GM18520 (cell line): ENCODE measurements around the gene LRRC49.

Experiments
- ATAC-seq: cut with Tn5 transposase; IDR thresholded peaks from one replicate; pipeline ENCODE4 v1.9.1; 2021; ENCODE audit not compliant: unreplicated experiment

The LRRC49 gene

DNA sequence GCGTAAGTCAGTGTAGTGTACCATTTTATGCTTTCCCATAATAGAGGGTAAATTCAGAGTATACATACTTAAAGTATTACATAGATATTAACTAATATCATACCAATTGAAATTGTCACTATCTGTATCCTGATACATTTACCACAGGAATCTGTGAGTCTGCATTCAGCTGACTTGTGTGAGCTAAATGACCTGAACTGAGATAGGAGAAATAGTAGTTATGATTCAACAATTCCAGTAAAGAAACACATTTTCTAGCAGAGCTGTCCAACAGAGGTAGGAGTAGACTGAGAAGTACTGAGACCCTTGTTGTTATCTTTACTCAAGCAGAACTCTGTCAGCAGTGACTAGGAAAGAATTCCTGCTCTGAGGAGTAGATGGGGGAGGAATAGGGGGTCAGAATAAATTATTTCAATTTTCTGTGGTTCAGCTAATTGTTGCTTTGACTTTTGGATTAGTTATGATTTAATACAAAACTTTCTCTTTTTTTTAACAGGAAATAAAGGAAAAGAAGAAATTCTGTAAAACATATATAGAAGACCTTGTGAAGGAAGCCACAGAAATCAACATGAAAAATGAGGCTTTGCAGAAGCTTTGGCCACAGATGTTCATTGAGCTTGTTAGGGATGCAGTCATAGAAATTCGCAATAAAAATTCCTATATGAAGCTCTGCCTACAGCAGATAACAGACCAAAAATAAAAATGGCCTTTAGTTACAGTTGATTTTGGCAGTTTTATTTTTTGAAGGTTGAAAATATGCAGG lies 156.5 kb downstream of the LRRC49 start:
- no peak for ATAC-seq

DNA sequence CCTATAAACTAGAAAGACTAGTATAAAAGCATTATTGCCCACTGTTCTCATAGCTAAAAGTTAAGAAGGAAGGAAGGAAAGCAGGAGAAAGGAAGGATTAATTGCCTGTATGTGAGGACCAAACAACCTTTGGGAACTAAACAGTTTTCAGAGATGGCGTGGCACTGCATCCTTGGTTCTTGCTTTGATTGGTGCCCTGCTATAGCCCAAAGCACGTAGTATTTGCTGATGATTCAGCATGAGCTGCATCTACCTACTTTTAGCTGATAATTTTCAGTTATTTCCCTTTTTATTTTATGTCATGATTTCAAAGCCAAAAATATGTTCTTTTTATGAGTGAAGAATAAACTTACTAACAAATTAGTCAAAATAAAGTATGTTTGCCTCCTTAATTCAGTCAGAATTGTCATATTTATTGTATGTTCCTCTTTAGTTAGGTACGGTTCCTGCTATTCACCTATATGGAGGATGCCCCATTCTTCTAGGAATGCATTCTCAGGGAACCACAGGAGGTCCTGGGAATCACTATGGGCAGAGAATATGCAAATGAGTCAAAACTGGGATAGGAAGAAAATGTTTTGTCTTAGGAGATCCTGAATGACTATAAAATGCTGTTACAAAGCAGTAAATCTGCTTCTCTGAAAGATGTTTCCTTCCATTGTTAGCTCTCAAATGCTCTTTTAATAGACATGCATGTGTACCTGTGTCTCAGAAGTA lies 157.2 kb downstream of the LRRC49 start:
- ATAC-seq = no peak

- ATAC-seq = no peak
Measured at GRCh38 chr15:71050461-71050860, 157.8 kb downstream of the LRRC49 start.

- no peak for ATAC-seq
Measured at GRCh38 chr15:71051539-71051938, 158.9 kb downstream of the LRRC49 start.

DNA sequence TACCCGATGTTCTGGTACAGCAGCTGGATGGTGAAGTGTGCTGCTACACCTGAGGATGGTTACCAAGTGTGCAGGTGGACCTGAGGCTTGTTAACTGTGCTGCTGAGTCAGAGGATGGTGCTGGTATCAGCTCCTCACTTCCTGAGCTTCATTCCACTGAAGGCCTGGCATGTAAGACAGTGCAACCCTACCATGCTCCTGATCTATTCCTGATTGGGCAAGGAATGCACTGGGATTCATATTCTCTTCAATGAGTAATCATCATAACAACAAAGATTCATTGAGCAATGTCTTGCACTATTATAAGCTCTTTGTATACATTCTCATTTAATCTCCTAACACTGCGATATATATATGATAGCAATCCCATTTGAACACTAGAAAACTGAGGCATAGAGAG lies 159.7 kb downstream of the LRRC49 start:
- no peak for ATAC-seq

DNA sequence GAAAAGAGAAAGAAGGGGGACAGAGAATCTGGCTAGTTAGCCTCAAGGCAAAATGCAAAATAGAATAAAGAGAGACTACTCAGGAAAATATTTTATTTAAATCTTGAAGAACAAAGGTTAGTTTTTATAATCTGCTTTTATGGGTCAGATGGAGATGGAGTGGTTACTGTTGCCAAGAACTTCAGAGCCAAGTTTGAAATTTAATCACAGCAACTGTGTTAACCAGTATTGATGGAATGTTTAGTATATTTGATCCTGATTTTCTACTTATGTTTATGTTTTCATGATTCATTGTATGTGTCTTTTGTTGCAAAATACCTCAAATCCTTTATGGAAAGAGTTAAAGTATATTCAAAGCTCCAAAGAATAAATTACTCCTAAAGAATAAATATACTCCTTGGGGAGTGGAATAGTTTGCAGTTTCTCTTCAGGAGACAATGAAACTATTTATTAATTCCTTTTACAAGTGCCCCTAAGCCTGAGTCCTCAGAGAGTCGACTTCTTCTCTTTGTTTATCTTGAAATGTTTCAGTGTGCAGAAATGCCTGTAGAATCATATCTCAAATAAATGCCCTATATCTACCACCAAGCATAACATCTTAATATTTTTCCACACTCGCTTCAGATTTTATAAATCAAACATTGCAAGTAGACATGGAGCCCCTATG lies 161.8 kb downstream of the LRRC49 start:
- ATAC-seq = no peak

DNA sequence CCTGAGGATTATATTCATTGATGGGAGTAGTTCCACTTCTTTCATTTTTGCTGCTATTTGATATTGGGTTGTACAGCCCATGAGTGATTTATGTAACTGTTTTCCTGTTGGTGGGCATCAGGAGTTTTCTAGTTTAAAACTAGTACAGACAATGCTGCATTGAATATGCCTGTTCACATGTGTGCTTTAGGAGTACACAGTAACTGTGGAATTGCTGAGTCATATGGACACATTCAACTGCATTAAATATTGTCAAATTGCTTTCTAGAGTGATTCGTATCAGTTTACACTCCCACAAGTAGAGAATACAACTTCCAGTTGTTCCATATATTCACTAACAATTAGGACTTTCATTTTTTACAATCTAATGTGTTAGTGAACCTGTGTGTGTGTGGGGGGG lies 162.8 kb downstream of the LRRC49 start:
- no peak for ATAC-seq

GRCh38 chr15:71056111-71056510 lies 163.5 kb downstream of the LRRC49 start:
- ATAC-seq = no peak

DNA sequence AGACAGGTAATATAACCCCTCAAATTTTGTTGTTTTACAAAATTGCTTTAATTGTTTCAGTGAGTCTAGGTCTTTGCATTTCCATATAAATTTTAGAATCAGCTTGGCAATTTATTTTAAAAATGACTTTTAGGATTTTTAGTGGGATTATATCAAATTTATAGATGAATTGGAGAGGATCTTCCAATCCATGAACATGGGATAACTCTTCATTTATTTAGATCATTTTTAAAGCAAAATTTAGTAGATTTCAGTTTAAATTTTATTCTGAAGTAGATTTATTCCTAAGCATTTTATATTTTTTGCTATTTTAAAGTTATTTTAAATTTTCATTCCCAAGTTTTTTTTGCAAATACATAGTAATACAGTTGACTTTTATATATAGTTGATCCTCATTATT lies 164.5 kb downstream of the LRRC49 start:
- ATAC-seq = no peak

- no peak for ATAC-seq
Measured at GRCh38 chr15:71057581-71057980, 165.0 kb downstream of the LRRC49 start.

GRCh38 chr15:71060983-71061382 lies 168.4 kb downstream of the LRRC49 start:
- ATAC-seq = no peak

DNA sequence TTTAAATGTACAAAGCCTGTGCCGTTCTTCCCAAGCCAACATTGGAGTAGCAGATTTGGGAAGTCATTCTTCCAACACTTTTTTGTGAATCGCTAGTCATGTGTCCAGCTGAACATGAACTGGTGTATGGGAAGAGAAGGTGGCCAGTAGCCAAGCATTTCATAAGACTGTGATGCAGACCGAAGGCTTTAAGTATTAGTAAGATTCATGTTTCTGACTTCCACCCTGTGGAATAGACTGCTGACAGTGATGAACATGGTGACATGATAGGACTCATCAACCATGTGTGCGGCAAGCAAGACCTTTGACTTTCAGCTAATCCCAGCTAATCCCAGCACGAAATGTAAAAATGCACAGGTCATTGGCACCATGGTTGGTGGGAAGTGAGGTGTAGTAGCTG lies 174.4 kb downstream of the LRRC49 start:
- no peak for ATAC-seq

GRCh38 chr15:71069693-71070092 lies 177.1 kb downstream of the LRRC49 start:
- no peak for ATAC-seq

DNA sequence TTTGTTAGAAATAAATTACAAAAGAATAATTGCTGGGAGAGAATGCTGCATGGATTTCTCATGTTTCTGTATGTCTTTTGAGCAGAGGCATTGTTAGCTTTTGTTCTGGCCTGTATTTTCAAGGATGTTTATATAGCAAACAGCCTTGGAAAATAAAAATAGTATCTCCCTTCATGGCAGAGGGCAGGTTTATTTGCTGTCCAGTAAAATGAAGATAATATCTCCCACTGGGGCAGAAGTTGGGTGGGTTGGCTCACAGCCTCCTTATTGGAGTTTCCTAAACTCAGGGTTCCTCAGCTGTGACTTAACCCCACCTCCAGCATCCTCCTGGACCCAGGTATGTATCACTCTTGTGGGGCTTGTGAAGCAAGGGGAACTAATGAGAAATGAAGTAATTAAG lies 178.9 kb downstream of the LRRC49 start:
- ATAC-seq = no peak

DNA sequence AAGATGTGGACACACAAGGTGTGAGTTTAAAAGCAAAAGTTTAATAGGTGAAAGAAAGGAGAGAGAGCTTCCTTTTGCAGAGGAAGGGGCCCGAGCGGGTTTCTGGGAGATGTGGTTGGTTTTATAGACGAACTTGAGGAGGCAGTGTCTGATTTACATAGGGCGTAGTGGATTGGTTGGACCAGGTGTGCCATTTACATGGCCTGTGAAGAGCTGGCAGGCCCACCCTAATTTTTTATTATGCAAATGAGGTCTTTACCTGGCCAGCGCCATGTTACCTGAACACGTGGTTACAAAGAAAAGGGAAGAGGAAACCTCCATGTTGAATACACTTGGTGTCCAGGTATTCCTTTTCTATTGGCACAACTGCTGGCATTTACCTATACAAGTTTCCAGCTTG lies 179.8 kb downstream of the LRRC49 start:
- no peak for ATAC-seq

DNA sequence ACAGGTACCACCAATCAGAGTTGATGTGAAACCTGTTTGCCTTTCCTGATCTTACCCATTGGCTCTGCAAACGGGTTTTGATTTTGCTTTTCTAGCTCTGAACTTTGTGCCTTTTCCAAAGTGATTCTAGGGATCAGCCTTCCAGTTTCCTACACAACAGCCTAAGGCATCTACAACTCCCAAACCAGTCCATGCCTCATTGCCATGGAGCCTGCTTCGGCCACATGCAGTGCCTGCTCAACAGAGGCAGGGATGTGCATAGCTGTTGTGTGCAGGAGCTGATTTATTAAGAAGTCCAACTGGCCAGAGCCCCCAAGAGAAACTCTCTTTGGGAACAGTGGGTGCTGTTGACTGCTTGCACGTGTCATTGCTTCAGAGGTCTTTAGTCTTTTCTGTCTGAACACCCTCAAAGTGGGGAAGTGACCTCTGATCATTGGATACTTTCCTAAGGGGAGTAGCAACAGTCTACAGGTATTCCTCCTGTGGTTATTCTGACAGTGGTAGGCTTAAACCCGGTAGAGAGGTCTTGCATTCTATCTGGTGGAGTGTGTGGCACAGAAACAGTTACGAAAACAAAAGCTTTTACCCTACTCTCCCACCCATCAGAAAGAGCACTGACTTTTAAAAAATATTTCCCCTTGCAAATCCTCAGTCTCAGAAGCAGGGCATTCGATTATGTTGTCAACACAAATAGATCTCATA lies 186.0 kb downstream of the LRRC49 start:
- ATAC-seq = no peak

DNA sequence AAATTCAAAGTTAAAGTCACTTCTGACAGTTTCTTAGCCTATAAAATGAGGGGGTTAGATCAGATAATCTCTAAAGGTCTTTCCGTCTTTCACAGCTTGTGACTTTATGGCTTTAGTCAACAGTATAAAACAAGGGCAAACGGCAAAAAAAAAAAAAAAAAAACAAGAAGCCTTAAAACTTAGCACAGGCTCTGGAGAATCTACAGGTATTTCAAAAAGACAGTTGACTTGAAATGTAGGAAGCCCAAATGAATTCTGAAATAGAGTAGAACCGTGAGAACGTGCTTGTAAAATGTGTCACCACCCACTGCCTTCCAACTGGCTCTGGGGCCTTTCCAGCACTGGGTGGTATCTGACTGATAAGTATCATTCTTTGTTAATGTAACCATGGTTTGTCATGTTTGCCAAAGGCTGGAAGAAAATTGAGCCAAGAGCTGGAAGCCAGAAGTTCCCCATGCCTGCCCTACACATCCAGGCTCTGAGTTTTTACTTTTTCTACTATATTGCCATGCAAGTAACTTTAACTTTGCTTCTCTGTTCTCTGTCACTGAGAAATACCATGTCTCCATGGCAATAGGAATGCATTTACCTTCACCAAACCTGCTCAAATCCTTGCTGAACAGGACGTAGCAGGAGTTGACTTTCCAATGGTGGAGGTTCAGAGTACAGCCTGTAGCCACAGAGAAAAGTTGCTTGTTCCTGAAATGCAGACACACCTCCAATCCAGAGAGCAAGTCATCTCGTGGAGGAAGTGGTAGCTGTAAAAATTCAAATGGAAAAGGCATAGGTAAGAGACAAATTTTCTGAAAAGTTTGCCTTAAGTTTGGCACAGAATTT lies 186.8 kb downstream of the LRRC49 start:
- ATAC-seq = no peak

- no peak for ATAC-seq
Measured at GRCh38 chr15:71080166-71080565, 187.5 kb downstream of the LRRC49 start.

DNA sequence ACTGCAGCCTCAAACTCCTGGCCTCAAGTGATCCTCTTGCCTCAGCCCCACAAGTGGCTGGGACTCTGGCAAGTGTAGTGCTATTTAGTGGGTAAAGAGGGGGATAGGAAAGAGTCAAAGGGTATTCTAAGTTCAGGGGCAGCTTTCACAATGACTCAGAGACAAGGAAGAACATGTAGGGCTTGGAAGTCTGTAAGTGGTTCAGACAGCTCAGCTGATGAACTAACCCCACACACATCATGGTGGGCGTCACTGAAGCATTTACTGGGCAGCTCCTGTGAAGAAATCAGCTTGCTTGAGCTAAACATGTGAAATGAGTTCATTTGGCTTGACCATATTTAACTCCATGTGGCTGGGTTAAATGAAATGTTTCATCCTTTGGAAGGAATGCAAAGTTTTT lies 188.1 kb downstream of the LRRC49 start:
- no peak for ATAC-seq

DNA sequence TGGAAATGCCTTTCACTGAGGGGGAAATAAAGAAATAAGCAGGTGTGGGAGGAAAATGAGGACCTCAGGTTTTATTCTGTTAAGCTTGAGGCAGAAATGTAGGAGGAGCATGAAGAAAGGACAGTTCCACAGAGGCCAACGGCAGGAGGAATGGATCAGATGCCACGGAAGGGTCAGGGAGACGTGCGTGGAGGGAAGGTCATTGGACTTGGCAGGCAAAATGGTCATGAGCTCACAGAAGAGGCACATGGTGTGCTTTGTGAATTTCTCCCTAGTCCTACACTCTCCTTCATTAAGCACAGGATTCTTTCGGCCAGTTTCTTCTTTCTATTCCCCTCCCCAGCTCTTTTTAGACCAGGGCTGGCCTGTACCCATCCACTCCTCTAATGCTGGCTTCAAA lies 190.2 kb downstream of the LRRC49 start:
- no peak for ATAC-seq

DNA sequence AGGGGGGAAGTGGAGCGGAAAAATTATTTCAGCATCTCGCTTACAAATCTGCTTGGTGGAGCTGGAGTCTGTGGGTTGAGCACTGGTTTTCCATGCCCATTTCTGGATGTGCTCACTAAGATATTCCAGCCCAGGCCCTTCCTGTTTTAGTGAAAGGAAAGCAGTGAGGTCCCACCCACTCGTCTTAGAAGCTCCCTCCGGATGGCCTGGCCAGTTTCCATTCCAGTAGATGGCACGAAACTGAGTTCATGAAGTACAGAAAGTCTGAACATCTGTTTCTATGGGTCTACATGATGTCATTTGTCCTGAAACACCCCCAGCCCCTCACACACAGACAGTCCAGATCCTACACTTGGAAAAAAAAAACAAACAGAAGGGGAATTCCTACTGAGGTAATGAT lies 190.7 kb downstream of the LRRC49 start:
- ATAC-seq = no peak
